GM23338 (cell line): Measurements from ENCODE around the gene ADAMTS10. TPM values are rescaled to one million over a fixed set of nuclear protein-coding genes. Genes with fewer than 3 reads are reported as not detected.

ENCODE experiments used
- CREB1 ChIP-seq: fragments of 250-450 bp; sonication (Bioruptor Pico); IDR thresholded peaks from 2 replicates; pipeline ENCODE4 v1.5.0; 2020; ENCODE audit warnings: low read depth, mild to moderate bottlenecking, moderate library complexity
- NANOG ChIP-seq: IDR thresholded peaks from 2 replicates; pipeline ENCODE4 v1.6.1; 2016; ENCODE audit warnings: antibody characterized with exemption, borderline replicate concordance
- POLR2AphosphoS5 ChIP-seq: IDR thresholded peaks from 2 replicates; pipeline ENCODE4 v1.6.1; 2016; ENCODE audit warnings: antibody characterized with exemption, low read depth
- STAT1 ChIP-seq: IDR thresholded peaks from one replicate; pipeline ENCODE4 v1.6.1; 2016; ENCODE audit warnings: antibody characterized with exemption; ENCODE audit not compliant: unreplicated experiment
- ZNF331 ChIP-seq: fragments of 250-450 bp; sonication (Bioruptor Pico); IDR thresholded peaks from 2 replicates; pipeline ENCODE4 v1.5.0; 2020; ENCODE audit warnings: low read depth, mild to moderate bottlenecking, moderate library complexity
- polyA plus RNA-seq: library from polyadenylated mRNA; unstranded; fragments of >200 nt; fragmentation: Nextera tagmentation; extraction: Ambion mirVana; gene quantifications from 2 replicates; pipeline ENCODE4 v1.2.1, GENCODE V29; 2016
- total RNA-seq: library from RNA; depleted of rRNA; stranded (reverse); fragments of >200 nt; shearing (Covaris generic); gene quantifications from 2 replicates; pipeline ENCODE4 v1.2.3, GENCODE V29; 2014
- TF ChIP-seq, protein P1 (sequence below): fragments of 250-450 bp; sonication (Bioruptor Pico); IDR thresholded peaks from 2 replicates; pipeline ENCODE4 v1.5.0; 2020; ENCODE audit warnings: mild to moderate bottlenecking, moderate library complexity
- TF ChIP-seq, protein P2 (sequence below), 2 experiments: fragments of 200-600 bp in 1 of 2; sonication (generic) in 1 of 2; conservative IDR thresholded peaks; 2 replicates each; pipeline versions ENCODE4 v1.5.1 to v1.6.1; 2016 to 2017; ENCODE audit warnings: antibody characterized with exemption in 2 of 2, low read depth in 2 of 2, mild to moderate bottlenecking in 2 of 2, moderate library complexity in 1 of 2
- TF ChIP-seq, protein P3 (sequence below): IDR thresholded peaks from one replicate; pipeline ENCODE4 v1.6.1; 2018; ENCODE audit warnings: antibody characterized with exemption; ENCODE audit not compliant: unreplicated experiment

The ADAMTS10 gene
- total and polyA plus RNA-seq, 2 experiments from 2014 or later: 5.0 to 25.9 TPM

DNA sequence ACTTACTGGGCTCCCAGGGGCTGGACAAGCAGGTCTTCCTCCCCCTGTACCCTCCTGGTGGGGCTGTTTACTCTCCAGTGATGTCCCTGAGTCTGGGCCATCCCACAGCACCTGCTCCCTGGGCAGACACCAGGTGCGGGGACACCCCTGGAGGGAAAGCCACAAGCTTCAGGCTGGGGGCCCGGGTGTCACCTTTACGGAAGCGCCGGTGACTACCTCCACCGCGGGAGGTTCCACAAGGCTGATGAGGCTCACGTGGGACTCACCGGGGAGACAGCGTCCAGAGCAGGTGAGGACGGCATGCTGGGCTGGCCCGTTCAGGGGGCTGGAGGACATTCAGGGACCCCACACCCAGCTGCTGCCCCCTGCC is 44.8 kb upstream of the ADAMTS10 start (continued):
- TF ChIP-seq, protein P1, sequence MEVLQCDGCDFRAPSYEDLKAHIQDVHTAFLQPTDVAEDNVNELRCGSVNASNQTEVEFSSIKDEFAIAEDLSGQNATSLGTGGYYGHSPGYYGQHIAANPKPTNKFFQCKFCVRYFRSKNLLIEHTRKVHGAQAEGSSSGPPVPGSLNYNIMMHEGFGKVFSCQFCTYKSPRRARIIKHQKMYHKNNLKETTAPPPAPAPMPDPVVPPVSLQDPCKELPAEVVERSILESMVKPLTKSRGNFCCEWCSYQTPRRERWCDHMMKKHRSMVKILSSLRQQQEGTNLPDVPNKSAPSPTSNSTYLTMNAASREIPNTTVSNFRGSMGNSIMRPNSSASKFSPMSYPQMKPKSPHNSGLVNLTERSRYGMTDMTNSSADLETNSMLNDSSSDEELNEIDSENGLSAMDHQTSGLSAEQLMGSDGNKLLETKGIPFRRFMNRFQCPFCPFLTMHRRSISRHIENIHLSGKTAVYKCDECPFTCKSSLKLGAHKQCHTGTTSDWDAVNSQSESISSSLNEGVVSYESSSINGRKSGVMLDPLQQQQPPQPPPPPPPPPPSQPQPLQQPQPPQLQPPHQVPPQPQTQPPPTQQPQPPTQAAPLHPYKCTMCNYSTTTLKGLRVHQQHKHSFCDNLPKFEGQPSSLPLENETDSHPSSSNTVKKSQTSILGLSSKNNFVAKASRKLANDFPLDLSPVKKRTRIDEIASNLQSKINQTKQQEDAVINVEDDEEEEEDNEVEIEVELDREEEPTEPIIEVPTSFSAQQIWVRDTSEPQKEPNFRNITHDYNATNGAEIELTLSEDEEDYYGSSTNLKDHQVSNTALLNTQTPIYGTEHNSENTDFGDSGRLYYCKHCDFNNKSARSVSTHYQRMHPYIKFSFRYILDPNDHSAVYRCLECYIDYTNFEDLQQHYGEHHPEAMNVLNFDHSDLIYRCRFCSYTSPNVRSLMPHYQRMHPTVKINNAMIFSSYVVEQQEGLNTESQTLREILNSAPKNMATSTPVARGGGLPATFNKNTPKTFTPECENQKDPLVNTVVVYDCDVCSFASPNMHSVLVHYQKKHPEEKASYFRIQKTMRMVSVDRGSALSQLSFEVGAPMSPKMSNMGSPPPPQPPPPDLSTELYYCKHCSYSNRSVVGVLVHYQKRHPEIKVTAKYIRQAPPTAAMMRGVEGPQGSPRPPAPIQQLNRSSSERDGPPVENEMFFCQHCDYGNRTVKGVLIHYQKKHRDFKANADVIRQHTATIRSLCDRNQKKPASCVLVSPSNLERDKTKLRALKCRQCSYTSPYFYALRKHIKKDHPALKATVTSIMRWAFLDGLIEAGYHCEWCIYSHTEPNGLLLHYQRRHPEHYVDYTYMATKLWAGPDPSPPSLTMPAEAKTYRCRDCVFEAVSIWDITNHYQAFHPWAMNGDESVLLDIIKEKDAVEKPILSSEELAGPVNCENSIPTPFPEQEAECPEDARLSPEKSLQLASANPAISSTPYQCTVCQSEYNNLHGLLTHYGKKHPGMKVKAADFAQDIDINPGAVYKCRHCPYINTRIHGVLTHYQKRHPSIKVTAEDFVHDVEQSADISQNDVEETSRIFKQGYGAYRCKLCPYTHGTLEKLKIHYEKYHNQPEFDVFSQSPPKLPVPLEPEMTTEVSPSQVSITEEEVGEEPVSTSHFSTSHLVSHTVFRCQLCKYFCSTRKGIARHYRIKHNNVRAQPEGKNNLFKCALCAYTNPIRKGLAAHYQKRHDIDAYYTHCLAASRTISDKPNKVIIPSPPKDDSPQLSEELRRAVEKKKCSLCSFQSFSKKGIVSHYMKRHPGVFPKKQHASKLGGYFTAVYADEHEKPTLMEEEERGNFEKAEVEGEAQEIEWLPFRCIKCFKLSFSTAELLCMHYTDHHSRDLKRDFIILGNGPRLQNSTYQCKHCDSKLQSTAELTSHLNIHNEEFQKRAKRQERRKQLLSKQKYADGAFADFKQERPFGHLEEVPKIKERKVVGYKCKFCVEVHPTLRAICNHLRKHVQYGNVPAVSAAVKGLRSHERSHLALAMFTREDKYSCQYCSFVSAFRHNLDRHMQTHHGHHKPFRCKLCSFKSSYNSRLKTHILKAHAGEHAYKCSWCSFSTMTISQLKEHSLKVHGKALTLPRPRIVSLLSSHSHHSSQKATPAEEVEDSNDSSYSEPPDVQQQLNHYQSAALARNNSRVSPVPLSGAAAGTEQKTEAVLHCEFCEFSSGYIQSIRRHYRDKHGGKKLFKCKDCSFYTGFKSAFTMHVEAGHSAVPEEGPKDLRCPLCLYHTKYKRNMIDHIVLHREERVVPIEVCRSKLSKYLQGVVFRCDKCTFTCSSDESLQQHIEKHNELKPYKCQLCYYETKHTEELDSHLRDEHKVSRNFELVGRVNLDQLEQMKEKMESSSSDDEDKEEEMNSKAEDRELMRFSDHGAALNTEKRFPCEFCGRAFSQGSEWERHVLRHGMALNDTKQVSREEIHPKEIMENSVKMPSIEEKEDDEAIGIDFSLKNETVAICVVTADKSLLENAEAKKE: no peak
- TF ChIP-seq STAT1 (no peak), ZNF331 (CRISPR knock-in tag) (no peak), CREB1 (CRISPR knock-in tag) (no peak), NANOG (no peak), POLR2AphosphoS5 (no peak)
- TF ChIP-seq, protein P2, sequence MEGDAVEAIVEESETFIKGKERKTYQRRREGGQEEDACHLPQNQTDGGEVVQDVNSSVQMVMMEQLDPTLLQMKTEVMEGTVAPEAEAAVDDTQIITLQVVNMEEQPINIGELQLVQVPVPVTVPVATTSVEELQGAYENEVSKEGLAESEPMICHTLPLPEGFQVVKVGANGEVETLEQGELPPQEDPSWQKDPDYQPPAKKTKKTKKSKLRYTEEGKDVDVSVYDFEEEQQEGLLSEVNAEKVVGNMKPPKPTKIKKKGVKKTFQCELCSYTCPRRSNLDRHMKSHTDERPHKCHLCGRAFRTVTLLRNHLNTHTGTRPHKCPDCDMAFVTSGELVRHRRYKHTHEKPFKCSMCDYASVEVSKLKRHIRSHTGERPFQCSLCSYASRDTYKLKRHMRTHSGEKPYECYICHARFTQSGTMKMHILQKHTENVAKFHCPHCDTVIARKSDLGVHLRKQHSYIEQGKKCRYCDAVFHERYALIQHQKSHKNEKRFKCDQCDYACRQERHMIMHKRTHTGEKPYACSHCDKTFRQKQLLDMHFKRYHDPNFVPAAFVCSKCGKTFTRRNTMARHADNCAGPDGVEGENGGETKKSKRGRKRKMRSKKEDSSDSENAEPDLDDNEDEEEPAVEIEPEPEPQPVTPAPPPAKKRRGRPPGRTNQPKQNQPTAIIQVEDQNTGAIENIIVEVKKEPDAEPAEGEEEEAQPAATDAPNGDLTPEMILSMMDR (conservative IDR thresholded peaks at IDR 0.05; ENCODE audit: low read depth in 2 of 2): no peak
- TF ChIP-seq, protein P3, sequence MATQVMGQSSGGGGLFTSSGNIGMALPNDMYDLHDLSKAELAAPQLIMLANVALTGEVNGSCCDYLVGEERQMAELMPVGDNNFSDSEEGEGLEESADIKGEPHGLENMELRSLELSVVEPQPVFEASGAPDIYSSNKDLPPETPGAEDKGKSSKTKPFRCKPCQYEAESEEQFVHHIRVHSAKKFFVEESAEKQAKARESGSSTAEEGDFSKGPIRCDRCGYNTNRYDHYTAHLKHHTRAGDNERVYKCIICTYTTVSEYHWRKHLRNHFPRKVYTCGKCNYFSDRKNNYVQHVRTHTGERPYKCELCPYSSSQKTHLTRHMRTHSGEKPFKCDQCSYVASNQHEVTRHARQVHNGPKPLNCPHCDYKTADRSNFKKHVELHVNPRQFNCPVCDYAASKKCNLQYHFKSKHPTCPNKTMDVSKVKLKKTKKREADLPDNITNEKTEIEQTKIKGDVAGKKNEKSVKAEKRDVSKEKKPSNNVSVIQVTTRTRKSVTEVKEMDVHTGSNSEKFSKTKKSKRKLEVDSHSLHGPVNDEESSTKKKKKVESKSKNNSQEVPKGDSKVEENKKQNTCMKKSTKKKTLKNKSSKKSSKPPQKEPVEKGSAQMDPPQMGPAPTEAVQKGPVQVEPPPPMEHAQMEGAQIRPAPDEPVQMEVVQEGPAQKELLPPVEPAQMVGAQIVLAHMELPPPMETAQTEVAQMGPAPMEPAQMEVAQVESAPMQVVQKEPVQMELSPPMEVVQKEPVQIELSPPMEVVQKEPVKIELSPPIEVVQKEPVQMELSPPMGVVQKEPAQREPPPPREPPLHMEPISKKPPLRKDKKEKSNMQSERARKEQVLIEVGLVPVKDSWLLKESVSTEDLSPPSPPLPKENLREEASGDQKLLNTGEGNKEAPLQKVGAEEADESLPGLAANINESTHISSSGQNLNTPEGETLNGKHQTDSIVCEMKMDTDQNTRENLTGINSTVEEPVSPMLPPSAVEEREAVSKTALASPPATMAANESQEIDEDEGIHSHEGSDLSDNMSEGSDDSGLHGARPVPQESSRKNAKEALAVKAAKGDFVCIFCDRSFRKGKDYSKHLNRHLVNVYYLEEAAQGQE: no peak
